Cerebellar nuclear complex (tissue), 1 donor: Measurements from ENCODE around the gene COLQ.
"Not testable (repeated sequence)": the region's sequence is repeated elsewhere in the genome, so short reads cannot be mapped to it uniquely, and the experiment has no call there.

Experiments
- DNase-seq, 2 experiments: peaks; one replicate each; lab custom pipeline; 2025; lab: John Stamatoyannopoulos, UW

COLQ gene

DNA sequence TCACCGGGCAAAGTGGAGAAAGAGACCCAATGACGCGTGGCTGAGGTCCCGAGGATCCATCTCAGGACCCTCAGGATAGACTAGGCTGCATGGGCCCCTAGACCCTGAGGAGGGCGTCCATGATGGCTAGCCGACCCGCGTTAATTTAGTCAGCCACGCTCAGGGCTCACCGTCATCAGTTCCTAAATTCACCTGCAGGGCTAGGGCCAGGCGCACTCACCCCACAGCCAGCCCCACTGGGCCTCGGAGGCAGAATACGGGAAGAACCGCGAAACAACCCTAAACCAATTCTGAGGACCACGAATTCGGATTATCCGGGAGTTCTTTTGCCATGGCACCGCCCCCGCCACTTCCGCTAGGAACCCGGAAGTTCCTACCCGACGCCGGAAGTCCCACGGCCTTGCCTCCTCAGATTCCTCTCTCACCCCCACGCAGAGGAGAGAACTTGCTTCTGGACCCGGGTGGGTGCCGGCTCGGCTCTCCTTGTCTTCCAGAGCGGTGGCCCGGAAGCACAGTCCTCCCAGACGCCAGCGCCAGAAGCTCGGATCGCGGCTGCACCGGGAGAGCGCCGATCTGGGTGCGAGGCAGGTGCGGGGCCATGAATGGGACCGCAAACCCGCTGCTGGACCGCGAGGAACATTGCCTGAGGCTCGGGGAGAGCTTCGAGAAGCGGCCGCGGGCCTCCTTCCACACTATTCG, 94.2 kb downstream of the COLQ start, which contains the start of the genes EAF1 and METTL6:
Gene EAF1 (plus strand): TSS at position 417 of the 699 bp plus-strand sequence. CDS start 182 bp downstream, at position 599.
Gene METTL6 (minus strand): TSS at position 363 of the 699 bp plus-strand sequence. CDS start 1,033 bp downstream, outside the sequence.
- peak in 1 of 2 experiments; percentile 62 for DNase-seq

GRCh38 chr3:15426579-15427118, 94.9 kb downstream of the COLQ start:
- no peak for DNase-seq

DNA sequence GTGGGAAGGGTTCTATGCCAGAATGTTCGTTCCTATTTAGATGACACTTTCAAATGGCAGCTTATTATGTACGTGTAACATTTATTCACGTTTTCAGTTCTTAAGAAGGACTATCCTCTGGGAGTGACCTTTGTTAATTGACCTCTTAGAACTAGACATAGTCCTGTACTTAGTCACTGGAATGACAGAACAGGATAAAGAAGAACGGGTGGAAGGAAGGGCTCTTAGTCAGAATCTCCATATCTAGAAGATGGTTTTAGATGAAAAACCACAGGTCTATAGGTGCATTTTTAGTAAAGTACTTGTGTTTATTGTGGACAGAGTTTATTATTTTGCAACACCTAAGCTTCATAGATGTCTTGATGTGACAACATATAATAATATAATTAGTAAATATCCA, 100.6 kb downstream of the COLQ start:
- no peak for DNase-seq

GRCh38 chr3:15410966-15411365, 110.5 kb downstream of the COLQ start:
- DNase-seq, result not testable (repeated sequence)

GRCh38 chr3:15409774-15410173, 111.7 kb downstream of the COLQ start:
- no peak for DNase-seq

DNA sequence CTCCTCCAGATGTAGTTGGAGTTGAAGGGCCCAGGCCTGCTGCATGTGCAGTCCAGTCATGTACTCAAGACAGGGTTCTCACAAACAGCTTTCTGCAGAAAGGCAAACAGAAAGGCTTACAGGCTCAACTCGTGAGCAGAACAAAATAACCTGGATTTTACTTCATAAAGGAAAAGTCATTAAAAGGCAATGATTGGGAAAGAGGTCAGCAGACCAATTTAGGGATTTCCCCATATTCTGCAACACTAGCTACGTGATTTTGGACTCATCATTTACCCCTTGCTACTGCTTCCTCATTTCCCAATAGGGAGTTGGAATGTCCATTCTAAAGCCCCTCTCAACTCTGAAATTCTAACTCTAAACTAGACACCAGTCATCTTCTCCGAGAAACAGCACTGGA, 112.3 kb downstream of the COLQ start:
- DNase-seq, result no peak

DNA sequence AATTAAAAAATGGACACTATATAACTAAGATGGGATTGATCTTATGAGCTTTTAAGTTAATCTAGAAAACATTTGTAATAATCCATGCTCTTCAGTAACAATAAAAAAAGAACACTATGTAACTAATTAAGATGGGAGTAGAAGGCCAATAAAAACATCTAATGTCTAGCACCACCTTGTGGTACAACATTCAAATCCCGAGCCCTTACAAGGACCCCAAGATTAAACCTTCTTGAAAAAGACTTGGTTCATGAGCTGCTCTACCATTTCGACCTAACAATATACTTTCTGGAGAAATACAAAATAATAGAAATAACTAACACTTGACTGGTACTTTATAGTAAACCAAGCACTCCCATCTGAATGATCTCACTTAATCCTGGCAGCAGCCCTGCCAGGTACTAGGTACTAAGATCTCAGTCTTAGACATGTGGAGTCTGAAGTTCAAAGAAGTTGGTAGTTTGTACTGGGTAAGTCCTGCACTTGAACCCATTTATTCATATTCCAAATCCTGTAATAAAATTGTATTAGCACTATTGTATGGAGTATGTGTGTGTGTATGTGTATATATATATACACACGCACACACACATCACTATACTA, 116.0 kb downstream of the COLQ start:
- DNase-seq, result no peak

DNA sequence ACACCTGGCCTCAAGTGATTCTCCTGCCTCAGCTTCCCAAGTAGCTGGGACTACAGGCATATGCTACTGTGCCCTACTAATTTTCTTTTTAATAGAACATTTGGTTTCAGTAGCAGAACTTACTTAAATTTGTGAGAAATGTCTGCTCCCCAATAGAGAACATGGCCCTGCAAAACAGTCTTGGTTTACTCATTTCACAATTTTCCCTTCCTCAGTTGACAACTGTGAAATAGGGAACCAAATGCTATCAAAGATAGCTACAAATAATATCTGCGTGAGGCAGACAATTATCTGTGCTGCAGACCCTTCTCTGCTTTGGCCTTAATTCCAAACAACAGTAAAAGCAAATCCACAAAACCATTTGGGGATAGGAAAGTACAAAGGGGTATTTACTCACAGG, 116.7 kb downstream of the COLQ start:
- DNase-seq, result no peak

DNA sequence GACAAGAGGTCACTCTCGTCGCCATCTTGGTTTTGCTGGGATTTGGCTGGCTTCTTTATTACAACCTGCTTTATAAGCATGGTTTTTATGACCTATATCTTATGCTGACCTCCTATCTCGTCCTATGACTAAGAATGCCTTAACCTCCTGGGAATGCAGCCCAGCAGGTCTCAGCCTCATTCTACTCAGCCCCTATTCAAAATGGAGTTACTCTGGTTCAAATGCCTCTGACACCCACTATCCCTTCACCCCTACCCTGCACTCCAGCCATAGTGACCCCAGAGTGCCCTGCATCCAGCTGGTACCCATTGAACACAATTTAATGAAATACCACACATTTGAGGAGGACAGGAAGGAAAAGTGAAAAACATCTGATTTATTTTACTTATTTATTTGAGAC, 117.5 kb downstream of the COLQ start:
- no peak for DNase-seq

DNA sequence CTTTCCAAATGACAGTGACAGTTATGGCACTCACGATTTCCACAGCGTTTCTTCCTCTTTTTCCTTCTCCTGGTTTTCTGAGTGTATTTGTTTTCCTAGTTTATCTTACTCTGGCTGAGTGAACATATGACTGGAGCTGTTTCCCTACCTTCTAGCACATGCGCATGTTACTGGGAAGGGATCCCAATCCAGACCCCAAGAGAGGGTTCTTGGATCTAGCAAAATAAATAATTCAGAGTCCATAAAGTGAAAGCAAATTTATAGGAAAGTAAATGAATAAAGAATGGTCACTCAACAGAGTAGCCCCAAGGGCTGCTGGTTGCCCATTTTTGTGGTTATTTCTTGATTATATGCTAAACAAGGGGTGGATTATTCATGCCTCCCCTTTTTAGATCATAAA, 118.0 kb downstream of the COLQ start:
- no peak for DNase-seq

DNA sequence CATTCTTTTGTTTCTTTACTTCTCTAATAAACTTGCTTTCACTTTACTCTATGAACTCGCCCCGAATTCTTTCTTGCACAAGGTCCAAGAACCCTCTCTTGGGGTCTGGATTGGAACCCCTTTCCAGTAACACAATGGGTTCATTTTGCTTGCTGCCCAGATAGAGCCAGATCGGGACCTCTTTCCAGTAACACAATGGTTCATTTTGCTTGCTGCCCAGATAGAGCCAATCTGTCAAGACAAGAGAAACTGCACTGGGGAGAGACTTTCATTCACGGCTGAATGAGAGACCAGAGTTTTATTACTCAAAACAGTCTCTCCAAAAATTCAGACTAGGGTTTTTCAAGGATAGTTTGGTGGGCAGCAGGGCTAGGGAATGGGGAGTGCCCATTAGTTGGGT, 119.6 kb downstream of the COLQ start:
- no peak for DNase-seq
